ENCODE data around the gene ETV5.

DNA sequence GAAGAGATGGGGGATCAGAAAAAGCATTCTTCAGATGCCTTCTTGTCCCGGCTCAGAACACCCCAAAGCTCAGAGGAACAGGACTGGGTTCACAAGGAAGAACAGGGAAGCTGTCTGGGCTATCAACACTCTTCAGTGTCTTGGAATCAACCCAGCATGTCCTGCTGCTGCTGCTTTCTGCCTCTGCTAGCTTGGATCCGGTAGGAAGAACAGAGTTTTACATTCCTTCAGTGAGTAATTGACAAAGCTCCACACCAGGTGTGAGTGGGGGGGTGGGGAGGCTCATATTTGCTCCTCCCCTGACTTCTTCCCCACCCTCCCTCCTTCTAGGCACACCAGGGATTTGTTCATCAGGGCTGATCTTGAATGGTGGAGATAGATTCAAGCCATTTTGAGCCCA lies 13.1 kb upstream of the ETV5 start:
- TF ChIP-seq EP300 (IDR thresholded peaks at IDR 0.05), result no peak
- TF ChIP-seq, protein P1, sequence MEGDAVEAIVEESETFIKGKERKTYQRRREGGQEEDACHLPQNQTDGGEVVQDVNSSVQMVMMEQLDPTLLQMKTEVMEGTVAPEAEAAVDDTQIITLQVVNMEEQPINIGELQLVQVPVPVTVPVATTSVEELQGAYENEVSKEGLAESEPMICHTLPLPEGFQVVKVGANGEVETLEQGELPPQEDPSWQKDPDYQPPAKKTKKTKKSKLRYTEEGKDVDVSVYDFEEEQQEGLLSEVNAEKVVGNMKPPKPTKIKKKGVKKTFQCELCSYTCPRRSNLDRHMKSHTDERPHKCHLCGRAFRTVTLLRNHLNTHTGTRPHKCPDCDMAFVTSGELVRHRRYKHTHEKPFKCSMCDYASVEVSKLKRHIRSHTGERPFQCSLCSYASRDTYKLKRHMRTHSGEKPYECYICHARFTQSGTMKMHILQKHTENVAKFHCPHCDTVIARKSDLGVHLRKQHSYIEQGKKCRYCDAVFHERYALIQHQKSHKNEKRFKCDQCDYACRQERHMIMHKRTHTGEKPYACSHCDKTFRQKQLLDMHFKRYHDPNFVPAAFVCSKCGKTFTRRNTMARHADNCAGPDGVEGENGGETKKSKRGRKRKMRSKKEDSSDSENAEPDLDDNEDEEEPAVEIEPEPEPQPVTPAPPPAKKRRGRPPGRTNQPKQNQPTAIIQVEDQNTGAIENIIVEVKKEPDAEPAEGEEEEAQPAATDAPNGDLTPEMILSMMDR (IDR thresholded peaks at IDR 0.05), result no peak
